Measurements from ENCODE around the gene FMN1.

DNA sequence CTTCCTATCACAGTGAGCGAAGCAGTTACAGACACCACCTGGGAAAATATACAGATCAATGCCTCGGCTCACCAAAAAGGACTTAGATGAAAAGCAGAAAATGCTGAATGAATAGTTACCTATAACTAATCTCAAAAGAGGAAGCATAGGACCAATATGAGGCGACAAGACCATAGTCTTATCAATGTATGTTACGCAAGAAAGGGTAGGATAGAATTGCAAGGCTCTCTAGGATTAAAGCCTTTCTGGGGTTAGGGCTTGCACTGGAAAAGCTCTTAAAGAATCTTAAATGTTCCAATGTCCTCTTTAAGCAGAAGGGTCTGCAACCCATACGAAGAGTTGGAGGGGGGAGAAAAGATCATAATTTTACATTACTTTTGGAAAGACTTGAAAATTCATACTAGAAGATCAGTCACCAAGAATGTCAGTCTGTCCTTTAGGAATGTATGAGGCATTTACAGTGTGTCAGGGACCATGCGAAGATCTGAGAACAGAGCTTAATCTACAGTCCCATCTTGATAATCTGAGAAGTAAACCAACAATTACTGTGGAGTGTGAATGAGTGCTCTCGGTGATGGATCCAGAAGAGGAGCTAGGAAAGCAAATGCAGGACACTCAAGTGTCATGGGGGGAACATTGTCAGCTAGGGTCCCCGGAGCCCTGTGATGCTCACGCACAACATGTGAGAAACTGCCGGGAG lies 290.8 kb downstream of the FMN1 start:
- TF ChIP-seq, protein P1, sequence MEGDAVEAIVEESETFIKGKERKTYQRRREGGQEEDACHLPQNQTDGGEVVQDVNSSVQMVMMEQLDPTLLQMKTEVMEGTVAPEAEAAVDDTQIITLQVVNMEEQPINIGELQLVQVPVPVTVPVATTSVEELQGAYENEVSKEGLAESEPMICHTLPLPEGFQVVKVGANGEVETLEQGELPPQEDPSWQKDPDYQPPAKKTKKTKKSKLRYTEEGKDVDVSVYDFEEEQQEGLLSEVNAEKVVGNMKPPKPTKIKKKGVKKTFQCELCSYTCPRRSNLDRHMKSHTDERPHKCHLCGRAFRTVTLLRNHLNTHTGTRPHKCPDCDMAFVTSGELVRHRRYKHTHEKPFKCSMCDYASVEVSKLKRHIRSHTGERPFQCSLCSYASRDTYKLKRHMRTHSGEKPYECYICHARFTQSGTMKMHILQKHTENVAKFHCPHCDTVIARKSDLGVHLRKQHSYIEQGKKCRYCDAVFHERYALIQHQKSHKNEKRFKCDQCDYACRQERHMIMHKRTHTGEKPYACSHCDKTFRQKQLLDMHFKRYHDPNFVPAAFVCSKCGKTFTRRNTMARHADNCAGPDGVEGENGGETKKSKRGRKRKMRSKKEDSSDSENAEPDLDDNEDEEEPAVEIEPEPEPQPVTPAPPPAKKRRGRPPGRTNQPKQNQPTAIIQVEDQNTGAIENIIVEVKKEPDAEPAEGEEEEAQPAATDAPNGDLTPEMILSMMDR (IDR thresholded peaks at IDR 0.05): no peak
- TF ChIP-seq POLR2A (IDR thresholded peaks at IDR 0.05): no peak

Data from body of pancreas (tissue), 4 donors.